Upper lobe of left lung (tissue), 6 donors: ENCODE measurements around the gene PAFAH1B1. TPM values are rescaled to one million over a fixed set of nuclear protein-coding genes. Genes with fewer than 3 reads are reported as not detected.

ENCODE experiments used
- ATAC-seq, 2 donors: fragments of 200-7000 bp; cut with Tn5 transposase; one replicate each; pipeline ENCODE4 v1.9.1; 2022; ENCODE audit warnings: mild to moderate bottlenecking in 2 of 2, moderate library complexity in 2 of 2; ENCODE audit not compliant: low FRiP score in 2 of 2
- DNase-seq, 2 donors: peaks; one replicate each; pipeline ENCODE4 v3.0.0-alpha.2; 2019 to 2020
- H3K27ac ChIP-seq, 4 donors: fragments of 200-600 bp; sonication (generic); one replicate each; pipeline ENCODE4 v1.5.1; 2016 to 2019
- H3K27me3 ChIP-seq, 4 donors: fragments of 200-600 bp; sonication (generic); one replicate each; pipeline ENCODE4 v1.5.1; 2017 to 2019
- H3K36me3 ChIP-seq, 4 donors: fragments of 200-600 bp; sonication (generic); one replicate each; pipeline ENCODE4 v1.5.1; 2016 to 2019
- H3K4me1 ChIP-seq, 4 donors: fragments of 200-600 bp; sonication (generic); one replicate each; pipeline ENCODE4 v1.5.1; 2018 to 2019
- H3K4me3 ChIP-seq, 4 donors: fragments of 200-600 bp; sonication (generic); one replicate each; pipeline ENCODE4 v1.5.1; 2017 to 2019; ENCODE audit warnings: mild to moderate bottlenecking in 2 of 4, moderate library complexity in 1 of 4
- H3K9me3 ChIP-seq, 4 donors: fragments of 200-600 bp; sonication (generic); one replicate each; pipeline ENCODE4 v1.5.1; 2018 to 2019
- EP300 ChIP-seq, 4 donors: sonication (generic); formaldehyde crosslinking; IDR thresholded peaks; one replicate each; pipeline ENCODE4 v1.5.1; 2017; ENCODE audit warnings: antibody characterized with exemption in 4 of 4, control low read depth in 2 of 4
- POLR2A ChIP-seq, 4 donors: fragments of 450-650 bp; IDR thresholded peaks; one replicate each; pipeline ENCODE4 v1.5.1; 2016 to 2017; ENCODE audit warnings: antibody characterized with exemption in 4 of 4, mild to moderate bottlenecking in 2 of 4
- POLR2AphosphoS5 ChIP-seq, 2 donors: sonication (generic); formaldehyde crosslinking; IDR thresholded peaks; one replicate each; pipeline ENCODE4 v1.5.1; 2017; ENCODE audit warnings: antibody characterized with exemption in 2 of 2
- WGBS, 2 donors: methylation state at CpG; one replicate each; pipeline ENCODE4 v1.1.5; 2017 to 2018; 5-methylcytosine and 5-hydroxymethylcytosine counted together
- total RNA-seq, 6 donors: library from RNA; depleted of rRNA in 4 of 6; stranded (reverse); fragments of >200 nt in 4 of 6; gene quantifications; one replicate each; pipeline versions ENCODE4 v1.1.0 to v1.2.1, GENCODE V29; 2016 to 2021
- TF ChIP-seq, protein P1 (sequence below), 6 experiments: fragments of 450-650 bp in 4 of 6; fragments of 200-600 bp in 2 of 6; sonication (generic) in 2 of 6; IDR thresholded peaks; one replicate each; pipeline ENCODE4 v1.5.1; 2016 to 2019; ENCODE audit warnings: antibody characterized with exemption in 6 of 6
- donor health status: DM: no; HTN: no; CAD: no; lungs with moderate emphysema.
- donor health status: DM: no; HTN: yes; CAD: no; lungs with severe emphysema.

The PAFAH1B1 gene
- total RNA-seq, 6 donors from 2014 or later: 81.7 to 258 (median 114) TPM

DNA sequence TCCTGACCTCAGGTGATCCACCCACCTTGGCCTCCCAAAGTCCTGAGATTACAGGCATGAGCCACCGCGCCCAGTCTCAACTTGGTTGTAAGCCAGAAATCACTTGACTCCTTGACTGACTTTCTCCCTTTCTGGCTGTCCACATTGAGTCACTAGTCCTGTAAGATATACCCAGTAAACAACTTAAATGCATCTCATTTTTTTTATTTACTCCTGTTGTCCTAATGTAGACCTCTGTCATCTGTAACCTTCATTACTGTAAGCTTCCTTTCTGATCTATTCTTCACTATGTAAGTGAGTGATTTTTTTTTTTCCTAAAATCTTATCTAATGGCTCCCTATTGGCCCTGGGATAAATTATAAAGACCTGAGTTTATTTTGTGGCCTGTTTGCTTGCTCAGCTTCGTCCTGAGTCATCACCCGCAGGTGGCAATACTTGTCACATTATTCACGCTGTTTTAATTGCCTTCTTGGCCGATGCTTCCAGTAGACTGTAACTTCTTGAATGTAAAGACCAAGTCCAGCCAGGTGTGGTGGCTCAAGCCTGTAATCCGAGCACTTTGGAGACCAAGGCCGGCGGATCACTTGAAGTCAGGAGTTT lies 41.0 kb downstream of the PAFAH1B1 start:
- no peaks in the 10 kb centered on the region for H3K9me3 ChIP-seq
- H3K4me3 ChIP-seq: no peak overlapping the region
- DNase-seq: peak in 1 of 2 donors; percentile 27
- peaks cover 8 to 23% (median 11%) of the 10 kb centered on the region in 4 donors for H3K36me3 ChIP-seq
- ATAC-seq: no peak
- peak overlapping the region in 1 of 4 donors; percentile 7 for H3K27ac ChIP-seq
- 69 to 82% methylated on average over 9 of the region's 9 CpGs for WGBS, 2 donors
- no peaks in the 10 kb centered on the region for H3K27me3 ChIP-seq
- H3K4me1 ChIP-seq: peaks cover 22 to 54% (median 35%) of the 10 kb centered on the region in 4 donors
- TF ChIP-seq POLR2A (IDR thresholded peaks at IDR 0.05): no peak
- TF ChIP-seq POLR2AphosphoS5 (IDR thresholded peaks at IDR 0.05): no peak
- TF ChIP-seq EP300 (IDR thresholded peaks at IDR 0.05): no peak
- TF ChIP-seq, protein P1, sequence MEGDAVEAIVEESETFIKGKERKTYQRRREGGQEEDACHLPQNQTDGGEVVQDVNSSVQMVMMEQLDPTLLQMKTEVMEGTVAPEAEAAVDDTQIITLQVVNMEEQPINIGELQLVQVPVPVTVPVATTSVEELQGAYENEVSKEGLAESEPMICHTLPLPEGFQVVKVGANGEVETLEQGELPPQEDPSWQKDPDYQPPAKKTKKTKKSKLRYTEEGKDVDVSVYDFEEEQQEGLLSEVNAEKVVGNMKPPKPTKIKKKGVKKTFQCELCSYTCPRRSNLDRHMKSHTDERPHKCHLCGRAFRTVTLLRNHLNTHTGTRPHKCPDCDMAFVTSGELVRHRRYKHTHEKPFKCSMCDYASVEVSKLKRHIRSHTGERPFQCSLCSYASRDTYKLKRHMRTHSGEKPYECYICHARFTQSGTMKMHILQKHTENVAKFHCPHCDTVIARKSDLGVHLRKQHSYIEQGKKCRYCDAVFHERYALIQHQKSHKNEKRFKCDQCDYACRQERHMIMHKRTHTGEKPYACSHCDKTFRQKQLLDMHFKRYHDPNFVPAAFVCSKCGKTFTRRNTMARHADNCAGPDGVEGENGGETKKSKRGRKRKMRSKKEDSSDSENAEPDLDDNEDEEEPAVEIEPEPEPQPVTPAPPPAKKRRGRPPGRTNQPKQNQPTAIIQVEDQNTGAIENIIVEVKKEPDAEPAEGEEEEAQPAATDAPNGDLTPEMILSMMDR (IDR thresholded peaks at IDR 0.05): no peak

DNA sequence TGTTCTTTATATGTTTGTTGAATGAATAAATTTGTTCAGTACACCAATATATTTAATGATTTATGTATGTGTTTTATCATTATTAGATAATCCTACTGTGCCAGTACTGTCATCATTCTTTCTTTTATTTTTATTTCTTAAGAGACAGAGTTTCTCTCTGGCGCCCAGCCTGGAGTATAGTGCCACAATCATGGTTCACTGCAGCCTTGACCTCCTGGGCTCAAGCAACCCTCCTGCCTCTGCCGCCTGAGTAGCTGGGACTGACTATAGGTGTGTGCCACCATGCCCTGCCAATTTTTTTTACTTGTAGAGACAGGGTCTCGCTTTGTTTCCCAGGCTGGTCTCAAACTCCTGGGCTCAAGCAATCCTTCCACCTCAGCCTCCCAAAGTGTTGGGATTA lies 41.8 kb downstream of the PAFAH1B1 start:
- Histone ChIP-seq H3K4me3 (no peak overlapping the region), H3K36me3 (peaks cover 12 to 31% (median 14%) of the 10 kb centered on the region in 4 donors), H3K4me1 (peaks cover 22 to 51% (median 35%) of the 10 kb centered on the region in 4 donors), H3K27me3 (no peaks in the 10 kb centered on the region), H3K9me3 (no peaks in the 10 kb centered on the region), H3K27ac (no peak overlapping the region)
- ATAC-seq (no peak), DNase-seq (no peak)
- TF ChIP-seq, protein P1 (IDR thresholded peaks at IDR 0.05): no peak
- TF ChIP-seq EP300 (IDR thresholded peaks at IDR 0.05): no peak
- TF ChIP-seq POLR2AphosphoS5 (IDR thresholded peaks at IDR 0.05): no peak
- TF ChIP-seq POLR2A (IDR thresholded peaks at IDR 0.05): no peak
- WGBS, 2 donors: 90 to 96% methylated on average over 3 of the region's 3 CpGs

DNA sequence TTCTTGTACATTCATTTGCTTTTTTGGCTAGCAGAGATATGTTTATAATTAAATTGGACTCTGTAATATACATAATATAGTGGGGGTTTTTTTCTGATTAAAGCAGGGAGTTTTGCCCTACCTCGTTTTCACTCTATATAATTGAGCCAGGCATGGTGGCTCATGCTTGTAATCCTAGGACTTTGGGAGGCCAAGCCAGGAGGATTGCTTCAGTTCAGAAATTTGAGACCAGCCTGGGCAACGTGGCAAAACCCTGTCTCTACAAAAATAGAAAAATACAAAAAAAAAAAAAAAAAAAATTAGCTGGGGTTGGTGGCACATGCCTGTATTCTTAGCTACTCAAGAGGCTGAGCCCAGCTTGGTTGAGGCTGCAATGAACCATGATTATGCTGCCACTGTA lies 42.2 kb downstream of the PAFAH1B1 start:
- Histone ChIP-seq H3K9me3 (no peaks in the 10 kb centered on the region), H3K27ac (peak overlapping the region in 1 of 4 donors; percentile 3), H3K4me3 (no peak overlapping the region), H3K27me3 (no peaks in the 10 kb centered on the region), H3K4me1 (peaks cover 22 to 47% (median 34%) of the 10 kb centered on the region in 4 donors), H3K36me3 (peaks cover 12 to 35% (median 14%) of the 10 kb centered on the region in 4 donors)
- no peak for DNase-seq
- no peak for ATAC-seq
- TF ChIP-seq EP300 (IDR thresholded peaks at IDR 0.05) (no peak), POLR2AphosphoS5 (IDR thresholded peaks at IDR 0.05) (no peak)
- 73 to 77% methylated on average over 2 of the region's 2 CpGs for WGBS, 2 donors

DNA sequence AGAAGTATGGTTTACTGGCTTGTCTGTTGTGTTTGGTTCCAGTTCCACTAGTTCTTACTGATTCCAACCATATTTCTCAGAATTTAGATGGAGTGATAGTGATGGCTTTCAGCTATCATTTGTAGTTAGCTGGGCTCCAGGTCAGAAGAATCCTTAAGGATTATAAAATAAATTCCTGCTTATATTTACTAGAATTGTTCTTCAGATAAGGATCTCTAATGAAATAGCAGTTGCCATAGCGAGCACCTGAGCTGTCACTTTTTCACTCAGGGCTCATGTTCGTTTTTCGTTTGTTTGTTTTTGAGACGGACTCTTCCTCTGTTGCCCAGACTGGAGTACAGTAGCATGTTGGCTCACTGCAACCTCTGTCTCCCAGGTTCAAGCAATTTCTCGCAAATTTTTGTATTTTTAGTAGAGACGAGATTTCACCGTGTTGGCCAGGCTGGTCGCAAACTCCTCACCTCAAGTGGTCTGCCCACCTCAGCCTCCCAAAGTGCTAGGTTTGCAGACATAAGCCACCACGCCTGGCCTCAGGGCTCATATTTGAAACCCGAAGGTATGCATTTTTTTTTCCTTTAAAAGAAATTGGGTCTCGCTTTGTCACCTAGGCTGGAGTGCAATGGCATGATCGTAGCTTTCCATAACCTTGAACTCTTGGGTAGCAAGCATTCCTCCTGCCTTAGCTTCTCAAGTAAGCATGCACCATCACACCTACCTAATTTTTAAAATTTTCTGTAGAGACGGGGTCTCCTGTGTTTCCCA lies 42.9 kb downstream of the PAFAH1B1 start:
- Histone ChIP-seq H3K27ac (peak overlapping the region in 1 of 4 donors; percentile 3), H3K4me1 (peaks cover 15 to 40% (median 28%) of the 10 kb centered on the region in 4 donors), H3K36me3 (peaks cover 12 to 42% (median 15%) of the 10 kb centered on the region in 4 donors), H3K27me3 (no peaks in the 10 kb centered on the region), H3K9me3 (no peaks in the 10 kb centered on the region), H3K4me3 (no peak overlapping the region)
- DNase-seq (no peak), ATAC-seq (no peak)
- WGBS, 2 donors: 79 to 83% methylated on average over 13 of the region's 13 CpGs
- TF ChIP-seq POLR2A (IDR thresholded peaks at IDR 0.05) (no peak), POLR2AphosphoS5 (IDR thresholded peaks at IDR 0.05) (no peak), EP300 (IDR thresholded peaks at IDR 0.05) (no peak)
- TF ChIP-seq, protein P1 (IDR thresholded peaks at IDR 0.05): no peak

DNA sequence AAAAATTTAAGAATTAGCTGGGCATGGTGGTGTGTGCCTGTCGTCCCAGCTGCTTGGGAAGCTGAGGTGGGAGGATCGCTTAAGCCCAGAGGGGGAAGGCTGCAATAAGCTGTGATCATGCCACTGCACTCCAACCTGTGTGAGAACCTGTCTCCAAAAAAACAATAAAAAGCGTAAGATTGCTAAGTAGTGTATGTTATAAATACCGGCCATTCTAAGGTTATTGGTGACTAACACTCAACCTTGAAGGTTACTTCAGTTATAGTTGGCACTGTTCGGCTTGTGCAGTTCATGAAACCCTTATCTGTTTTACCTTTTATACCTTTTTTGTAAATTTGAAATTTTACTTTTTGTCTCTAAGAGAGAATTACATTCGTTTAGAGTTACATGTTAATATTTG lies 44.0 kb downstream of the PAFAH1B1 start:
- H3K27me3 ChIP-seq: no peaks in the 10 kb centered on the region
- TF ChIP-seq EP300 (IDR thresholded peaks at IDR 0.05) (no peak), POLR2AphosphoS5 (IDR thresholded peaks at IDR 0.05) (no peak), POLR2A (IDR thresholded peaks at IDR 0.05) (no peak)
- TF ChIP-seq, protein P1 (IDR thresholded peaks at IDR 0.05): no peak
- peaks cover 12 to 50% (median 17%) of the 10 kb centered on the region in 4 donors for H3K36me3 ChIP-seq
- ATAC-seq (no peak), DNase-seq (no peak)
- H3K4me3 ChIP-seq: no peak overlapping the region
- H3K27ac ChIP-seq: no peak overlapping the region
- 93 to 96% methylated on average over 6 of the region's 6 CpGs for WGBS, 2 donors
- H3K4me1 ChIP-seq: peaks cover 12 to 34% (median 21%) of the 10 kb centered on the region in 4 donors
- H3K9me3 ChIP-seq: no peaks in the 10 kb centered on the region
